Heart right ventricle (tissue), 16 donors: Measurements from ENCODE around the gene AATF. TPM values are rescaled to one million over a fixed set of nuclear protein-coding genes. Genes with fewer than 3 reads are reported as not detected.

ENCODE experiments used
- ATAC-seq, 8 donors: fragments of 200-7000 bp; cut with Tn5 transposase; one replicate each; pipeline ENCODE4 v1.9.1; 2020; ENCODE audit warnings: mild to moderate bottlenecking in 8 of 8, moderate library complexity in 8 of 8, moderate number of reproducible peaks in 1 of 8
- DNase-seq, 2 donors: peaks; one replicate each; pipeline ENCODE4 v3.0.0-alpha.2; 2020
- H3K27ac ChIP-seq, 10 donors: fragments of 200-600 bp; sonication (generic) in 2 of 10; one replicate each; pipeline versions ENCODE4 v1.5.0 to v1.8.0; 2020 to 2022; ENCODE audit warnings: mild to moderate bottlenecking in 3 of 10
- H3K27me3 ChIP-seq, 7 donors: fragments of 200-600 bp; one replicate each; pipeline ENCODE4 v1.8.0; 2021 to 2022; ENCODE audit warnings: mild to moderate bottlenecking in 2 of 7
- H3K36me3 ChIP-seq, 9 donors: fragments of 200-600 bp; sonication (generic) in 1 of 9; one replicate each; pipeline versions ENCODE4 v1.5.0 to v1.8.0; 2020 to 2022; ENCODE audit warnings: mild to moderate bottlenecking in 2 of 9
- H3K4me1 ChIP-seq, 9 donors: fragments of 200-600 bp; sonication (generic) in 1 of 9; one replicate each; pipeline versions ENCODE4 v1.5.0 to v1.8.0; 2020 to 2022; ENCODE audit warnings: mild to moderate bottlenecking in 4 of 9
- H3K4me3 ChIP-seq, 10 donors: fragments of 200-600 bp; sonication (generic) in 2 of 10; one replicate each; pipeline versions ENCODE4 v1.5.0 to v1.8.0; 2020 to 2022; ENCODE audit warnings: mild to moderate bottlenecking in 7 of 10, moderate library complexity in 2 of 10
- H3K9me3 ChIP-seq, 11 donors: fragments of 200-600 bp in 10 of 11; sonication (generic) in 2 of 11; one replicate each; pipeline versions ENCODE4 v1.5.0 to v1.8.0; 2013 to 2022; ENCODE audit warnings: mild to moderate bottlenecking in 2 of 11, control low read depth in 1 of 11, moderate library complexity in 1 of 11
- CTCF ChIP-seq, 9 donors: fragments of 200-600 bp; sonication (generic) in 2 of 9; IDR thresholded peaks; one replicate each; pipeline versions ENCODE4 v1.5.0 to v1.8.0; 2021 to 2022; ENCODE audit warnings: antibody characterized with exemption in 9 of 9, mild to moderate bottlenecking in 5 of 9, moderate library complexity in 1 of 9
- WGBS, 2 donors: extraction: QIAGEN DNeasy Blood & Tissue Kit; methylation state at CpG; one replicate each; pipeline ENCODE4 v1.1.7; 2013; ENCODE audit warnings: inconsistent platforms in 1 of 2; 5-methylcytosine and 5-hydroxymethylcytosine counted together
- intact Hi-C, 10 donors: fragments of 100-400 bp; cut with DNase I; formaldehyde crosslinking; loops; one replicate each; pipeline versions ENCODE4 v1.11.1 to v1.14.2; 2022
- polyA plus RNA-seq, 2 donors: library from polyadenylated mRNA; stranded (reverse); fragments of 200-250 nt; gene quantifications; one replicate each; pipeline ENCODE4 v1.2.3, GENCODE V29; 2013
- total RNA-seq, 10 donors: library from RNA; stranded (reverse); fragmentation: NEBNext Ultra II Directional in 3 of 10; extraction: Animal tissue kit (Norgen Biotek cat#: 25700) in 3 of 10; gene quantifications; one replicate each; pipeline versions ENCODE4 v1.2.1 to v1.2.4, GENCODE V29; 2021 to 2023
- donor health status: Arrhythmogenic right ventricular cardiomyopathy.
- donor health status: ischemic (EF 13 %, LVEDD 7.1; RV severe dilation, severe dysfunction).
- donor health status: healthy with polysubstance abuse.
- donor health status: DM: no; HTN: yes; CAD: no.
- donor health status: DM: no; HTN: no; CAD: no.
- donor health status: ischemic (EF 25% LVEDD 6.9; RV normal size, moderate dysfunction).
- donor health status: ischemic (EF 25% LVEDD 5.7; RV mildly dilated, moderate dysfunction).
- donor health status: healthy.
- donor health status: DM: yes; HTN: yes; CAD: no.
- donor health status: Ischemic cardiomyopathy.
- donor health status: ischemic (EF 35%, LVEDD 5.7; RV mildly dilated, moderate dysfunction).
- donor health status: nonischemic (EF 11% LVEDD 7.7; RV severe dilation, severe dysfunction).
- donor health status: DM: yes; HTN: yes; CAD: no.
- donor health status: PGD.
- donor health status: ischemic (EF 29% LVEDD 5.4; RV normal size, mild dysfunction).
- donor health status: nonischemic (EF 23%, LVEDD 6.1; RV moderate dilation, normal function).

Gene AATF
- total and polyA plus RNA-seq, 12 donors = 19.9 to 35.5 (median 26.0) TPM

GRCh38 chr17:37064206-37064605 is 115.5 kb downstream of the AATF start:
- WGBS, 2 donors = 56 to 66% methylated on average over 11 of the region's 11 CpGs

GRCh38 chr17:37064956-37065355 is 116.2 kb downstream of the AATF start:
- Histone ChIP-seq H3K4me1 (no peaks in the 10 kb centered on the region), H3K4me3 (no peak overlapping the region), H3K9me3 (peaks cover 0 to 7% (median 0%) of the 10 kb centered on the region in 11 donors), H3K27ac (no peak overlapping the region), H3K36me3 (no peaks in the 10 kb centered on the region), H3K27me3 (peaks cover 0 to 62% (median 40%) of the 10 kb centered on the region in 7 donors)
- DNase-seq (no peak), ATAC-seq (no peak)
- no peak for TF ChIP-seq CTCF (IDR thresholded peaks at IDR 0.05)
- WGBS, 2 donors = 83 to 85% methylated on average over 8 of the region's 8 CpGs
- intact Hi-C loops = no loop called here

More at GRCh38 chr17:37064206-37064605, 115.5 kb downstream of the AATF start:
- Histone ChIP-seq H3K4me1 (no peaks in the 10 kb centered on the region), H3K9me3 (peaks cover 0 to 4% (median 0%) of the 10 kb centered on the region in 11 donors), H3K27ac (no peak overlapping the region), H3K27me3 (peaks cover 0 to 62% (median 40%) of the 10 kb centered on the region in 7 donors), H3K4me3 (no peak overlapping the region), H3K36me3 (no peaks in the 10 kb centered on the region)
- intact Hi-C loops = no loop called here
- ATAC-seq (no peak), DNase-seq (no peak)
- TF ChIP-seq CTCF (IDR thresholded peaks at IDR 0.05) = no peak

GRCh38 chr17:37065486-37066321 is 117.0 kb downstream of the AATF start:
- Histone ChIP-seq H3K36me3 (no peaks in the 10 kb centered on the region), H3K27ac (no peak overlapping the region), H3K4me3 (no peak overlapping the region), H3K4me1 (no peaks in the 10 kb centered on the region), H3K9me3 (peaks cover 0 to 7% (median 0%) of the 10 kb centered on the region in 11 donors), H3K27me3 (peaks cover 0 to 62% (median 40%) of the 10 kb centered on the region in 7 donors)
- ATAC-seq (no peak), DNase-seq (no peak)
- whole genome bisulfite sequencing, 2 donors = 45 to 46% methylated on average over 23 of the region's 23 CpGs
- no peak for TF ChIP-seq CTCF (IDR thresholded peaks at IDR 0.05)
- intact Hi-C loops = no loop called here

GRCh38 chr17:37066322-37067255 is 117.8 kb downstream of the AATF start:
- ATAC-seq = no peak
- WGBS, 2 donors = 44 to 56% methylated on average over 25 of the region's 25 CpGs
- Histone ChIP-seq H3K27ac (no peak overlapping the region), H3K9me3 (peaks cover 0 to 7% (median 0%) of the 10 kb centered on the region in 11 donors), H3K36me3 (no peaks in the 10 kb centered on the region), H3K27me3 (peaks cover 0 to 62% (median 40%) of the 10 kb centered on the region in 7 donors), H3K4me3 (no peak overlapping the region), H3K4me1 (no peaks in the 10 kb centered on the region)
- no peak for DNase-seq
- intact Hi-C loops = no loop called here
- TF ChIP-seq CTCF (IDR thresholded peaks at IDR 0.05) = no peak
